A673 (cell line): ENCODE measurements around the gene DNAH2. TPM values are rescaled to one million over a fixed set of nuclear protein-coding genes. Genes with fewer than 3 reads are reported as not detected.

Experiments
- BruUV-seq: library from RNA; stranded (reverse); fragments of 400-500 nt; replicated peaks from 2 replicates; lab custom pipeline; 2021; lab: Mats Ljungman, UMichigan
- CTCF ChIA-PET: fragments of 300-600 bp; sonication (Branson Sonifier 250); formaldehyde crosslinking; loops from one replicate; lab custom pipeline; 2022; ENCODE audit warnings: antibody characterized with exemption; lab: Charles Lee
- POLR2A ChIA-PET: fragments of 300-600 bp; sonication (Branson Sonifier 250); formaldehyde crosslinking; loops from one replicate; lab custom pipeline; 2022; ENCODE audit warnings: antibody characterized with exemption; ENCODE audit not compliant: low non-redundant PET; lab: Charles Lee
- DNase-seq: peaks from one replicate; pipeline ENCODE4 v3.0.0-alpha.2; 2015; ENCODE audit warnings: low spot score
- H3K27ac ChIP-seq: fragments of 200-600 bp; sonication (generic); 2 replicates; pipeline ENCODE4 v1.5.1; 2016; ENCODE audit warnings: mixed run types, low read depth, mild to moderate bottlenecking, mixed read lengths, antibody characterized with exemption, low read length; ENCODE audit not compliant: poor library complexity, severe bottlenecking
- H3K27me3 ChIP-seq: fragments of 200-600 bp; sonication (generic); replicated peaks from 2 replicates; pipeline ENCODE4 v1.6.1; 2017; ENCODE audit warnings: mixed run types, low read depth, mild to moderate bottlenecking, mixed read lengths, antibody characterized with exemption, low read length; ENCODE audit not compliant: insufficient read depth, poor library complexity
- H3K36me3 ChIP-seq: fragments of 200-600 bp; sonication (generic); 2 replicates; pipeline ENCODE4 v1.6.1; 2016; ENCODE audit warnings: mixed run types, mild to moderate bottlenecking, mixed read lengths, antibody characterized with exemption, low read length; ENCODE audit not compliant: insufficient read depth, poor library complexity, severe bottlenecking
- H3K4me1 ChIP-seq: fragments of 200-600 bp; sonication (generic); 2 replicates; pipeline ENCODE4 v1.6.1; 2017; ENCODE audit warnings: mixed run types, mild to moderate bottlenecking, mixed read lengths, antibody characterized with exemption, low read length; ENCODE audit not compliant: insufficient read depth, poor library complexity, severe bottlenecking
- H3K4me3 ChIP-seq: fragments of 200-600 bp; sonication (generic); 2 replicates; pipeline ENCODE4 v1.5.1; 2016; ENCODE audit warnings: low read depth, mixed run types, mild to moderate bottlenecking, mixed read lengths, low read length; ENCODE audit not compliant: poor library complexity, severe bottlenecking
- H3K9me3 ChIP-seq: fragments of 200-600 bp; sonication (generic); 2 replicates; pipeline ENCODE4 v1.6.1; 2016; ENCODE audit warnings: mixed run types, low read depth, mild to moderate bottlenecking, mixed read lengths, antibody characterized with exemption, low read length; ENCODE audit not compliant: poor library complexity, severe bottlenecking
- CTCF ChIP-seq: fragments of 300-800, 200-600 bp; sonication (generic); conservative IDR thresholded peaks from 2 replicates; pipeline ENCODE4 v1.5.1; 2017; ENCODE audit warnings: low read depth, mild to moderate bottlenecking, antibody characterized with exemption, low read length, moderate library complexity, mixed read lengths
- EZH2 ChIP-seq: fragments of 200-600 bp; sonication (generic); IDR thresholded peaks from 2 replicates; pipeline ENCODE4 v1.6.1; 2017; ENCODE audit warnings: borderline replicate concordance, low read depth, mild to moderate bottlenecking, mixed read lengths, antibody characterized with exemption, low read length; ENCODE audit not compliant: poor library complexity, severe bottlenecking
- intact Hi-C: fragments of 100-400 bp; cut with micrococcal nuclease; formaldehyde crosslinking; loops from one replicate; pipeline ENCODE4 v1.10.0; 2022; ENCODE audit not compliant: unreplicated experiment
- total RNA-seq: library from RNA; stranded (reverse); gene quantifications from 2 replicates; pipeline ENCODE4 v1.2.3, GENCODE V29; 2021

The DNAH2 gene
- total RNA-seq, 1 experiment from 2014 or later = 0.15 TPM

DNA sequence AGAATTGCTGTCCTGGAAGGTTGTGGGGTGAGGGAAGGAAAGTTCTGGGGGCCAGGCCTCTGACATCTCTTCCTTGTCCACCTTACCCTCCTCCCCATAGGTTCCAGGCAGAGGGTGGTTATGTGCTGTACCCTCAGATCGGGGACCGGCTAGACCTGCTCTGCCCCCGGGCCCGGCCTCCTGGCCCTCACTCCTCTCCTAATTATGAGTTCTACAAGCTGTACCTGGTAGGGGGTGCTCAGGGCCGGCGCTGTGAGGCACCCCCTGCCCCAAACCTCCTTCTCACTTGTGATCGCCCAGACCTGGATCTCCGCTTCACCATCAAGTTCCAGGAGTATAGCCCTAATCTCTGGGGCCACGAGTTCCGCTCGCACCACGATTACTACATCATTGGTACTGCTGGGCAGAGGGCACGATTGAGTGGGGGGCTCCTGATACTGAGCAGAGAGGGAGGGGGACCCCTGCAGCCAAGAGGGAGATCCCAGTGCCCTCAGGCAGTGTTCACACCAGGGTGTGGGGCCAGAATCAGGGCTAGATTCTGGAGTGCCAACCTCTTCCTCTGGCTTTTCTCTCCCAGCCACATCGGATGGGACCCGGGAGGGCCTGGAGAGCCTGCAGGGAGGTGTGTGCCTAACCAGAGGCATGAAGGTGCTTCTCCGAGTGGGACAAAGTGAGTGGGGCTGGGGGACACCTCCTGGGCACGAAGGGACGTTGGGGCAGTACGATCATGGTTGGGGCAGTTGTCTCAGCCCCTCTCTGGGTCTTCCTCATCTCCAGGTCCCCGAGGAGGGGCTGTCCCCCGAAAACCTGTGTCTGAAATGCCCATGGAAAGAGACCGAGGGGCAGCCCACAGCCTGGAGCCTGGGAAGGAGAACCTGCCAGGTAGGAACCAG is 9.4 kb upstream of the DNAH2 start:
- CTCF ChIA-PET = no interaction called here
- no TSS peak for BruUV-seq
- Histone ChIP-seq H3K27ac (no peak overlapping the region), H3K4me3 (no peak overlapping the region), H3K27me3 (no peaks in the 10 kb centered on the region), H3K9me3 (no peaks in the 10 kb centered on the region), H3K36me3 (no peaks in the 10 kb centered on the region), H3K4me1 (peaks cover 32% of the 10 kb centered on the region)
- POLR2A ChIA-PET = no interaction called here
- no peak for DNase-seq
- no peak for TF ChIP-seq CTCF
- TF ChIP-seq EZH2 = no peak
- intact Hi-C loops = no loop called here

DNA sequence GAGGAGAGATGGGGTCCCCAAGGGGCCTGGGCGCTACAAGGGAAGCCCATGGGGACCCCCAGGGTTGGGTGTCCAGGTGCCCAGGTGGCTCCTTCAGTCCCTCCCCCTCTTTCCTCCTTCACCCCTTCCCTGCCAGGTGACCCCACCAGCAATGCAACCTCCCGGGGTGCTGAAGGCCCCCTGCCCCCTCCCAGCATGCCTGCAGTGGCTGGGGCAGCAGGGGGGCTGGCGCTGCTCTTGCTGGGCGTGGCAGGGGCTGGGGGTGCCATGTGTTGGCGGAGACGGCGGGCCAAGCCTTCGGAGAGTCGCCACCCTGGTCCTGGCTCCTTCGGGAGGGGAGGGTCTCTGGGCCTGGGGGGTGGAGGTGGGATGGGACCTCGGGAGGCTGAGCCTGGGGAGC is 8.5 kb upstream of the DNAH2 start:
- ChIA-PET POLR2A (no interaction called here), CTCF (no interaction called here)
- TF ChIP-seq EZH2 = no peak
- no peak for TF ChIP-seq CTCF
- no peaks in the 10 kb centered on the region for H3K9me3 ChIP-seq
- no peaks in the 10 kb centered on the region for H3K36me3 ChIP-seq
- no peak overlapping the region for H3K27ac ChIP-seq
- no peaks in the 10 kb centered on the region for H3K27me3 ChIP-seq
- peaks cover 23% of the 10 kb centered on the region for H3K4me1 ChIP-seq
- intact Hi-C loops = no loop called here
- DNase-seq = no peak
- no peak overlapping the region for H3K4me3 ChIP-seq
- no TSS peak for BruUV-seq

- peaks cover 12% of the 10 kb centered on the region for H3K4me1 ChIP-seq
- intact Hi-C loops = no loop called here
- no TSS peak for BruUV-seq
- H3K9me3 ChIP-seq = no peaks in the 10 kb centered on the region
- TF ChIP-seq EZH2 (no peak), CTCF (no peak)
- H3K4me3 ChIP-seq = no peak overlapping the region
- H3K27me3 ChIP-seq = no peaks in the 10 kb centered on the region
- no peak for DNase-seq
- POLR2A ChIA-PET = no interaction called here
- no peak overlapping the region for H3K27ac ChIP-seq
- no peaks in the 10 kb centered on the region for H3K36me3 ChIP-seq
- CTCF ChIA-PET = no interaction called here
These were observed 7.2 kb upstream of the DNAH2 start for GRCh38 chr17:7710301-7710700.
